Measurements from ENCODE around the gene ROM1. TPM values are rescaled to one million over a fixed set of nuclear protein-coding genes. Genes with fewer than 3 reads are reported as not detected.

The ROM1 gene
- polyA plus RNA-seq, 3 donors, result 0.51 to 1.4 (median 0.75) TPM

GRCh38 chr11:62648185-62648966 is 35.3 kb downstream of the ROM1 start:
- Mint-ChIP-seq H3K36me3 (peaks cover 14 to 37% of the 10 kb centered on the region in 2 donors), H3K4me3 (no peak overlapping the region), H3K4me1 (peaks cover 28% of the 10 kb centered on the region), H3K27me3 (ENCODE audit: low read depth in 3 of 3) (peaks cover 0 to 4% (median 0%) of the 10 kb centered on the region in 3 donors), H3K27ac (peak overlapping the region in 2 of 7 donors; percentile 50 to 58), H3K9me3 (no peaks in the 10 kb centered on the region)
- no peak overlapping the region for H3K9ac ChIP-seq (ENCODE audit: insufficient read depth, low read length, poor library complexity, severe bottlenecking)
- no peak overlapping the region for H3K4me3 ChIP-seq (replicated peaks in 1 of 3; ENCODE audit: low read depth in 2 of 3, low read length in 3 of 3)
- H3K27me3 ChIP-seq (ENCODE audit: control insufficient read depth in 2 of 2, insufficient read depth in 2 of 2, low read length in 2 of 2), result no peaks in the 10 kb centered on the region
- H3K36me3 ChIP-seq (replicated peaks in 1 of 2; ENCODE audit: control insufficient read depth in 1 of 2, insufficient read depth in 2 of 2, low read length in 2 of 2), result peaks cover 21 to 36% of the 10 kb centered on the region in 2 donors
- peak overlapping the region in 1 of 2 donors; percentile 82 for H3K27ac ChIP-seq (ENCODE audit: low read depth in 1 of 2, low read length in 2 of 2)
- H4K20me1 ChIP-seq (ENCODE audit: insufficient read depth, low read length), result no peaks in the 10 kb centered on the region
- peaks cover 27 to 39% of the 10 kb centered on the region in 2 donors for H3K4me1 ChIP-seq (ENCODE audit: control insufficient read depth in 1 of 2, insufficient read depth in 2 of 2, low read length in 2 of 2)
- no peaks in the 10 kb centered on the region for H3K9me3 ChIP-seq (replicated peaks in 1 of 2; ENCODE audit: control insufficient read depth in 1 of 2, insufficient read depth in 1 of 2, low read length in 2 of 2)
- no peak for DNase-seq
- TF ChIP-seq CTCF (IDR thresholded peaks at IDR 0.05), result no peak
- peaks cover 70% of the 10 kb centered on the region for H3K79me2 ChIP-seq (ENCODE audit: insufficient read depth, low read length)
- H3K4me2 ChIP-seq (replicated peaks; ENCODE audit: extremely low read depth, low read length, poor library complexity, severe bottlenecking), result no peak overlapping the region
- H2AFZ ChIP-seq (ENCODE audit: insufficient read depth, low read depth, low read length, poor library complexity, severe bottlenecking), result no peak overlapping the region
- WGBS (ENCODE audit: insufficient coverage), result 96% methylated on average over 21 of the region's 24 CpGs
- intact Hi-C loops (cut with micrococcal nuclease), result loop anchor here in 1 of 2 donors (5.0 kb wide), 1 partner anchor 46 kb away; the partner anchor contains the start of gene MTA2

GRCh38 chr11:62648967-62649364 is 35.9 kb downstream of the ROM1 start:
- Mint-ChIP-seq H3K36me3 (peaks cover 14 to 34% of the 10 kb centered on the region in 2 donors), H3K4me1 (peaks cover 30% of the 10 kb centered on the region), H3K27me3 (ENCODE audit: low read depth in 3 of 3) (peaks cover 0 to 4% (median 3%) of the 10 kb centered on the region in 3 donors), H3K9me3 (no peaks in the 10 kb centered on the region), H3K27ac (no peak overlapping the region), H3K4me3 (no peak overlapping the region)
- Histone ChIP-seq H3K27me3 (ENCODE audit: control insufficient read depth in 2 of 2, insufficient read depth in 2 of 2, low read length in 2 of 2) (no peaks in the 10 kb centered on the region), H2AFZ (ENCODE audit: insufficient read depth, low read depth, low read length, poor library complexity, severe bottlenecking) (no peak overlapping the region), H3K4me2 (replicated peaks; ENCODE audit: extremely low read depth, low read length, poor library complexity, severe bottlenecking) (no peak overlapping the region), H3K36me3 (replicated peaks in 1 of 2; ENCODE audit: control insufficient read depth in 1 of 2, insufficient read depth in 2 of 2, low read length in 2 of 2) (peaks cover 21 to 31% of the 10 kb centered on the region in 2 donors), H3K79me2 (ENCODE audit: insufficient read depth, low read length) (peaks cover 64% of the 10 kb centered on the region), H3K9ac (ENCODE audit: insufficient read depth, low read length, poor library complexity, severe bottlenecking) (no peak overlapping the region), H4K20me1 (ENCODE audit: insufficient read depth, low read length) (no peaks in the 10 kb centered on the region), H3K27ac (ENCODE audit: low read depth in 1 of 2, low read length in 2 of 2) (no peak overlapping the region), H3K4me3 (replicated peaks in 1 of 3; ENCODE audit: low read depth in 2 of 3, low read length in 3 of 3) (no peak overlapping the region), H3K9me3 (replicated peaks in 1 of 2; ENCODE audit: control insufficient read depth in 1 of 2, insufficient read depth in 1 of 2, low read length in 2 of 2) (no peaks in the 10 kb centered on the region), H3K4me1 (ENCODE audit: control insufficient read depth in 1 of 2, insufficient read depth in 2 of 2, low read length in 2 of 2) (peaks cover 27 to 39% of the 10 kb centered on the region in 2 donors)
- no peak for TF ChIP-seq CTCF (IDR thresholded peaks at IDR 0.05)
- 97% methylated on average over 6 of the region's 11 CpGs for WGBS (ENCODE audit: insufficient coverage)
- intact Hi-C loops (cut with micrococcal nuclease), result loop anchor here in 1 of 2 donors (5.0 kb wide), 1 partner anchor 47 kb away; the partner anchor contains the start of gene MTA2
- no peak for DNase-seq

Measured in CD14-positive monocyte (primary cell).